HG02885 (cell line): Measurements from ENCODE around the gene PAGE4.

ENCODE experiments used
- ATAC-seq: cut with Tn5 transposase; IDR thresholded peaks from one replicate; pipeline ENCODE4 v1.9.1; 2021; ENCODE audit warnings: mild to moderate bottlenecking; ENCODE audit not compliant: unreplicated experiment, poor library complexity

The PAGE4 gene

GRCh38 chrX:49862093-49862492 lies 33.0 kb downstream of the PAGE4 start:
- ATAC-seq = no peak

- ATAC-seq = no peak
These were observed 39.6 kb downstream of the PAGE4 start for GRCh38 chrX:49868739-49869138.

- peak; percentile 33 for ATAC-seq
These were observed 47.6 kb downstream of the PAGE4 start for GRCh38 chrX:49876750-49877149.

GRCh38 chrX:49877397-49878101 lies 48.4 kb downstream of the PAGE4 start:
- no peak for ATAC-seq

GRCh38 chrX:49878128-49878833 lies 49.2 kb downstream of the PAGE4 start:
- ATAC-seq = no peak

- ATAC-seq = peak; percentile 88
These were observed 49.9 kb downstream of the PAGE4 start, which contains the start of gene USP27X for GRCh38 chrX:49878834-49879655. Gene USP27X, plus strand, starts transcription at chrX:49879484. Its CDS starts 824 bp downstream, at chrX:49880308.

- ATAC-seq = peak; percentile 5
These were observed 50.7 kb downstream of the PAGE4 start for GRCh38 chrX:49879656-49880277.

GRCh38 chrX:49880668-49881067 lies 51.6 kb downstream of the PAGE4 start:
- ATAC-seq = no peak
